ENCODE data around the gene SMAD3. TPM values are rescaled to one million over a fixed set of nuclear protein-coding genes. Genes with fewer than 3 reads are reported as not detected.

SMAD3 gene
- total RNA-seq, 2 donors from 2014 or later, result 30.6 to 45.4 TPM

GRCh38 chr15:67061811-67062368 lies 3.5 kb upstream of the SMAD3 start:
- Histone ChIP-seq H3K4me3 (no peak overlapping the region), H3K27ac (no peak overlapping the region), H3K9me3 (no peaks in the 10 kb centered on the region), H3K4me1 (replicated peaks) (no peaks in the 10 kb centered on the region), H3K36me3 (no peaks in the 10 kb centered on the region), H3K27me3 (replicated peaks; ENCODE audit: insufficient read depth) (no peaks in the 10 kb centered on the region)
- no peak for TF ChIP-seq POLR2AphosphoS5 (IDR thresholded peaks at IDR 0.05)
- TF ChIP-seq CTCF (IDR thresholded peaks at IDR 0.05), result no peak
- no peak for TF ChIP-seq POLR2A (IDR thresholded peaks at IDR 0.05)
- 40% methylated on average over 3 of the region's 3 CpGs for WGBS
- DNase-seq (ENCODE audit: low spot score), result no peak
- intact Hi-C loops (cut with DNase I), result loop anchor here (10.0 kb wide), 1 partner anchor 117 kb away; no protein-coding TSS in a partner anchor

GRCh38 chr15:67062369-67062985 lies 2.9 kb upstream of the SMAD3 start:
- H3K4me1 ChIP-seq (replicated peaks), result no peaks in the 10 kb centered on the region
- H3K36me3 ChIP-seq, result no peaks in the 10 kb centered on the region
- H3K9me3 ChIP-seq, result no peaks in the 10 kb centered on the region

GRCh38 chr15:67063689-67064606 lies 1.5 kb upstream of the SMAD3 start:
- Histone ChIP-seq H3K27me3 (replicated peaks; ENCODE audit: insufficient read depth) (no peaks in the 10 kb centered on the region), H3K9me3 (no peaks in the 10 kb centered on the region), H3K36me3 (no peaks in the 10 kb centered on the region), H3K4me3 (no peak overlapping the region), H3K27ac (peak overlapping the region; percentile 87 to 89), H3K4me1 (replicated peaks) (no peaks in the 10 kb centered on the region)
- WGBS, result 78% methylated on average over 33 of the region's 33 CpGs
- intact Hi-C loops (cut with DNase I), result loop anchor here (10.0 kb wide), 1 partner anchor 119 kb away; no protein-coding TSS in a partner anchor
- TF ChIP-seq CTCF (IDR thresholded peaks at IDR 0.05) (no peak), POLR2AphosphoS5 (IDR thresholded peaks at IDR 0.05) (no peak), POLR2A (IDR thresholded peaks at IDR 0.05) (no peak)
- no peak for DNase-seq (ENCODE audit: low spot score)

More at GRCh38 chr15:67062369-67062985, 2.9 kb upstream of the SMAD3 start:
- no peak for DNase-seq (ENCODE audit: low spot score)
- no peaks in the 10 kb centered on the region for H3K27me3 ChIP-seq (replicated peaks; ENCODE audit: insufficient read depth)
- no peak overlapping the region for H3K27ac ChIP-seq
- H3K4me3 ChIP-seq, result no peak overlapping the region
- WGBS, result 61% methylated on average over 3 of the region's 3 CpGs
- TF ChIP-seq POLR2AphosphoS5 (IDR thresholded peaks at IDR 0.05) (no peak), POLR2A (IDR thresholded peaks at IDR 0.05) (no peak), CTCF (IDR thresholded peaks at IDR 0.05) (no peak)
- intact Hi-C loops (cut with DNase I), result loop anchor here (10.0 kb wide), 1 partner anchor 118 kb away; no protein-coding TSS in a partner anchor

GRCh38 chr15:67064607-67065530 lies 533 bp upstream of the SMAD3 start:
- 4% methylated on average over 59 of the region's 75 CpGs for WGBS
- H3K4me3 ChIP-seq, result peak overlapping the region; percentile 81 to 92
- H3K4me1 ChIP-seq (replicated peaks), result peaks cover 1% of the 10 kb centered on the region
- H3K27me3 ChIP-seq (replicated peaks; ENCODE audit: insufficient read depth), result no peaks in the 10 kb centered on the region
- intact Hi-C loops (cut with DNase I), result loop anchor here (5.0 to 10.0 kb wide), 5 partner anchors 57 to 237 kb away; partner anchors contain the start of genes AAGAB and IQCH
- no peak for TF ChIP-seq POLR2A (IDR thresholded peaks at IDR 0.05)
- peak in 1 of 4 experiments; percentile 13 for TF ChIP-seq CTCF (IDR thresholded peaks at IDR 0.05)
- no peaks in the 10 kb centered on the region for H3K36me3 ChIP-seq
- H3K9me3 ChIP-seq, result no peaks in the 10 kb centered on the region
- peak overlapping the region; percentile 87 to 89 for H3K27ac ChIP-seq
- peak; percentile 34 for DNase-seq (ENCODE audit: low spot score)

All from prostate gland (tissue), 2 donors.